HepG2 (cell line): ENCODE data around the gene HTRA3. TPM values are rescaled to one million over a fixed set of nuclear protein-coding genes. Genes with fewer than 3 reads are reported as not detected.

Experiments used
- FOXO1 ChIP-seq: sonication (generic); formaldehyde crosslinking; IDR thresholded peaks from 2 replicates; pipeline ENCODE4 v1.4.0; 2020; ENCODE audit warnings: missing genetic modification reagents
- HHEX ChIP-seq: IDR thresholded peaks from 2 replicates; pipeline ENCODE4 v1.6.1; 2016; ENCODE audit warnings: control low read depth
- HMGA1 ChIP-seq: sonication (generic); formaldehyde crosslinking; conservative IDR thresholded peaks from 2 replicates; pipeline ENCODE4 v1.4.0; 2020; ENCODE audit warnings: missing genetic modification reagents
- NR2C2 ChIP-seq: sonication (generic); formaldehyde crosslinking; IDR thresholded peaks from 2 replicates; pipeline ENCODE4 v1.4.0; 2020; ENCODE audit warnings: missing genetic modification reagents, mild to moderate bottlenecking, moderate library complexity, borderline replicate concordance
- PCBP1 ChIP-seq: fragments of 200-400 bp; formaldehyde crosslinking; IDR thresholded peaks from 2 replicates; pipeline ENCODE4 v1.6.1; 2017; ENCODE audit warnings: mild to moderate bottlenecking, low read depth, low read length, borderline replicate concordance
- SP5 ChIP-seq: IDR thresholded peaks from 2 replicates; pipeline ENCODE4 v1.6.1; 2016; ENCODE audit warnings: low read depth, borderline replicate concordance
- SSRP1 ChIP-seq: IDR thresholded peaks from 2 replicates; pipeline ENCODE4 v1.6.1; 2016; ENCODE audit warnings: control low read depth
- THAP11 ChIP-seq: IDR thresholded peaks from 2 replicates; pipeline ENCODE4 v1.6.1; 2016; ENCODE audit warnings: missing biosample characterization, missing genetic modification reagents
- ZBTB7B ChIP-seq: sonication (generic); formaldehyde crosslinking; IDR thresholded peaks from 2 replicates; pipeline ENCODE4 v1.4.0; 2020; ENCODE audit warnings: missing genetic modification reagents
- ZNF768 ChIP-seq: sonication (generic); formaldehyde crosslinking; IDR thresholded peaks from 2 replicates; pipeline ENCODE4 v1.4.0; 2020; ENCODE audit warnings: missing genetic modification reagents
- ZSCAN22 ChIP-seq: sonication (generic); formaldehyde crosslinking; IDR thresholded peaks from 2 replicates; pipeline ENCODE4 v1.4.0; 2020; ENCODE audit warnings: mild to moderate bottlenecking, missing genetic modification reagents
- polyA plus RNA-seq, 8 experiments: library from polyadenylated mRNA; depleted of rRNA in 3 of 8; stranded (reverse) in 7 of 8; unstranded in 1 of 8; fragments of >200 nt; fragmentation: Illumina TruSeq in 4 of 8; extraction: Trizol in 4 of 8; gene quantifications; 2 replicates each; pipeline versions ENCODE4 v1.2.1 to v1.2.3, GENCODE V29; 2011 to 2016; ENCODE audit warnings: low read depth in 4 of 8, missing spikeins in 1 of 8, mixed read lengths in 1 of 8; ENCODE audit not compliant: insufficient read depth in 1 of 8
- total RNA-seq, 5 experiments: library from RNA; depleted of rRNA; stranded (reverse); fragments of >200 nt; fragmentation: Illumina TruSeq; extraction: Trizol; gene quantifications; 2 replicates each; pipeline ENCODE4 v1.2.3, GENCODE V29; 2016; ENCODE audit warnings: low read depth in 1 of 5
- TF ChIP-seq, protein P1 (sequence below): sonication (generic); formaldehyde crosslinking; IDR thresholded peaks from 2 replicates; pipeline ENCODE4 v1.5.1; 2020; ENCODE audit warnings: missing genetic modification reagents, mild to moderate bottlenecking, borderline replicate concordance
- TF ChIP-seq, protein P2 (sequence below): sonication (generic); formaldehyde crosslinking; IDR thresholded peaks from 2 replicates; pipeline ENCODE4 v1.9.0; 2021; ENCODE audit warnings: mild to moderate bottlenecking, missing genetic modification reagents
- TF ChIP-seq, protein P3 (sequence below), 2 experiments: sonication (generic) in 1 of 2; formaldehyde crosslinking in 1 of 2; IDR thresholded peaks; 2 replicates each; pipeline versions ENCODE4 v1.4.0 to v1.6.1; 2016 to 2020; ENCODE audit warnings: borderline replicate concordance in 1 of 2, low read depth in 1 of 2, mild to moderate bottlenecking in 1 of 2, missing genetic modification reagents in 1 of 2
- TF ChIP-seq, protein P4 (sequence below): IDR thresholded peaks from 2 replicates; pipeline ENCODE4 v1.6.1; 2012; ENCODE audit warnings: inconsistent platforms

HTRA3 gene
- total and polyA plus RNA-seq, 2 of the 13 experiments (the other 11 are each of a cell fraction or from before 2014, with no cell fraction given): 0.17 TPM; not detected in 1

DNA sequence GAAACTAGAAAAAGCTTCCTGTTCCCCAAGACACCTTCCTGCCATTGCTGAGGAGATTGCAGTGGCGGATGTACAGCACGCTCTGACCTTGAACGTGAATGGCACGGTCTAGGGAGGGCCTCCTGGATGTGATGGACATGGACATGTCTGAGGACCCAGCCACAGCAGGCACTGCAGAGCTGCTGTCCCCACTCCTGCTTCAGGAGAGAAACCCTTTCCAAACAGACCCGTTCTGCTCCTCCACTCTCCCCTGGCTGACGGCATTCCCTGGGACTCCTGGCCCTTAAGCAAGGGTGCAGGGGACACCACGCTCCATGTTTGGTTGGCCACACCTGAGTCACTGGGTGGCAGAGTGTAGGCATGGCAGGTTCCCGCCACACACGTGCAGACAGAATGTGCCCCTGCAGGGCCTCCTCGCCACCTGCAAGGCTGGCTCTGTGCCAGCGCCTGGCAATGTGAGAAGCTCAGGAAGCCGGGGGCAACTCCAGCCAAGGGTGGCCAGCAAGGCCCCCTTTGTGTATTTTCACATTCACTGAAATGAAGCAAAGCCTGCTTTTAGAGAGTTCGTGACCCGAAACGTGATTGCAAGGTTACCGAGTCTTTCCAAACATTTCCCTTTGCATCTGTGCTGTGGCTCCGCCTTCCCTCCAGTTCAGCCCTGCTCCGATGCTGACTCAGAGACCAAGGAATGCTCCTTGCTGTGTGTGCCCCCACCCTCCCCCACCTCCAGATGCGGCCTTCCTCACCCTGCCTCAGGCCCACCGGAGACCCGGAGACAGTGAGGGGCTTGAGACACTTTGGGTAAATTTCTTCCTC, 46.1 kb downstream of the HTRA3 start (continued):
- TF ChIP-seq, protein P1, sequence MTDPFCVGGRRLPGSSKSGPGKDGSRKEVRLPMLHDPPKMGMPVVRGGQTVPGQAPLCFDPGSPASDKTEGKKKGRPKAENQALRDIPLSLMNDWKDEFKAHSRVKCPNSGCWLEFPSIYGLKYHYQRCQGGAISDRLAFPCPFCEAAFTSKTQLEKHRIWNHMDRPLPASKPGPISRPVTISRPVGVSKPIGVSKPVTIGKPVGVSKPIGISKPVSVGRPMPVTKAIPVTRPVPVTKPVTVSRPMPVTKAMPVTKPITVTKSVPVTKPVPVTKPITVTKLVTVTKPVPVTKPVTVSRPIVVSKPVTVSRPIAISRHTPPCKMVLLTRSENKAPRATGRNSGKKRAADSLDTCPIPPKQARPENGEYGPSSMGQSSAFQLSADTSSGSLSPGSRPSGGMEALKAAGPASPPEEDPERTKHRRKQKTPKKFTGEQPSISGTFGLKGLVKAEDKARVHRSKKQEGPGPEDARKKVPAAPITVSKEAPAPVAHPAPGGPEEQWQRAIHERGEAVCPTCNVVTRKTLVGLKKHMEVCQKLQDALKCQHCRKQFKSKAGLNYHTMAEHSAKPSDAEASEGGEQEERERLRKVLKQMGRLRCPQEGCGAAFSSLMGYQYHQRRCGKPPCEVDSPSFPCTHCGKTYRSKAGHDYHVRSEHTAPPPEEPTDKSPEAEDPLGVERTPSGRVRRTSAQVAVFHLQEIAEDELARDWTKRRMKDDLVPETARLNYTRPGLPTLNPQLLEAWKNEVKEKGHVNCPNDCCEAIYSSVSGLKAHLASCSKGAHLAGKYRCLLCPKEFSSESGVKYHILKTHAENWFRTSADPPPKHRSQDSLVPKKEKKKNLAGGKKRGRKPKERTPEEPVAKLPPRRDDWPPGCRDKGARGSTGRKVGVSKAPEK (CRISPR knock-in tag): 0 out of 2 replicates have a peak, but pooled peaks have one; percentile 47
- TF ChIP-seq THAP11 (CRISPR knock-in tag) (no peak), ZBTB7B (CRISPR knock-in tag) (no peak), SP5 (no peak), ZNF768 (CRISPR knock-in tag) (peak; percentile 28; the same call in 1 of the 2 replicates), HHEX (CRISPR knock-in tag) (no peak), NR2C2 (CRISPR knock-in tag) (0 out of 2 replicates have a peak, but pooled peaks have one; percentile 32), PCBP1 (no peak), FOXO1 (CRISPR knock-in tag) (no peak), ZSCAN22 (CRISPR knock-in tag) (no peak), SSRP1 (no peak), HMGA1 (CRISPR knock-in tag) (no peak)
- TF ChIP-seq, protein P2, sequence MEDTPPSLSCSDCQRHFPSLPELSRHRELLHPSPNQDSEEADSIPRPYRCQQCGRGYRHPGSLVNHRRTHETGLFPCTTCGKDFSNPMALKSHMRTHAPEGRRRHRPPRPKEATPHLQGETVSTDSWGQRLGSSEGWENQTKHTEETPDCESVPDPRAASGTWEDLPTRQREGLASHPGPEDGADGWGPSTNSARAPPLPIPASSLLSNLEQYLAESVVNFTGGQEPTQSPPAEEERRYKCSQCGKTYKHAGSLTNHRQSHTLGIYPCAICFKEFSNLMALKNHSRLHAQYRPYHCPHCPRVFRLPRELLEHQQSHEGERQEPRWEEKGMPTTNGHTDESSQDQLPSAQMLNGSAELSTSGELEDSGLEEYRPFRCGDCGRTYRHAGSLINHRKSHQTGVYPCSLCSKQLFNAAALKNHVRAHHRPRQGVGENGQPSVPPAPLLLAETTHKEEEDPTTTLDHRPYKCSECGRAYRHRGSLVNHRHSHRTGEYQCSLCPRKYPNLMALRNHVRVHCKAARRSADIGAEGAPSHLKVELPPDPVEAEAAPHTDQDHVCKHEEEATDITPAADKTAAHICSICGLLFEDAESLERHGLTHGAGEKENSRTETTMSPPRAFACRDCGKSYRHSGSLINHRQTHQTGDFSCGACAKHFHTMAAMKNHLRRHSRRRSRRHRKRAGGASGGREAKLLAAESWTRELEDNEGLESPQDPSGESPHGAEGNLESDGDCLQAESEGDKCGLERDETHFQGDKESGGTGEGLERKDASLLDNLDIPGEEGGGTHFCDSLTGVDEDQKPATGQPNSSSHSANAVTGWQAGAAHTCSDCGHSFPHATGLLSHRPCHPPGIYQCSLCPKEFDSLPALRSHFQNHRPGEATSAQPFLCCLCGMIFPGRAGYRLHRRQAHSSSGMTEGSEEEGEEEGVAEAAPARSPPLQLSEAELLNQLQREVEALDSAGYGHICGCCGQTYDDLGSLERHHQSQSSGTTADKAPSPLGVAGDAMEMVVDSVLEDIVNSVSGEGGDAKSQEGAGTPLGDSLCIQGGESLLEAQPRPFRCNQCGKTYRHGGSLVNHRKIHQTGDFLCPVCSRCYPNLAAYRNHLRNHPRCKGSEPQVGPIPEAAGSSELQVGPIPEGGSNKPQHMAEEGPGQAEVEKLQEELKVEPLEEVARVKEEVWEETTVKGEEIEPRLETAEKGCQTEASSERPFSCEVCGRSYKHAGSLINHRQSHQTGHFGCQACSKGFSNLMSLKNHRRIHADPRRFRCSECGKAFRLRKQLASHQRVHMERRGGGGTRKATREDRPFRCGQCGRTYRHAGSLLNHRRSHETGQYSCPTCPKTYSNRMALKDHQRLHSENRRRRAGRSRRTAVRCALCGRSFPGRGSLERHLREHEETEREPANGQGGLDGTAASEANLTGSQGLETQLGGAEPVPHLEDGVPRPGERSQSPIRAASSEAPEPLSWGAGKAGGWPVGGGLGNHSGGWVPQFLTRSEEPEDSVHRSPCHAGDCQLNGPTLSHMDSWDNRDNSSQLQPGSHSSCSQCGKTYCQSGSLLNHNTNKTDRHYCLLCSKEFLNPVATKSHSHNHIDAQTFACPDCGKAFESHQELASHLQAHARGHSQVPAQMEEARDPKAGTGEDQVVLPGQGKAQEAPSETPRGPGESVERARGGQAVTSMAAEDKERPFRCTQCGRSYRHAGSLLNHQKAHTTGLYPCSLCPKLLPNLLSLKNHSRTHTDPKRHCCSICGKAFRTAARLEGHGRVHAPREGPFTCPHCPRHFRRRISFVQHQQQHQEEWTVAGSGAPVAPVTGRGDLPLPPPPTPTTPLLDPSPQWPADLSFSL (CRISPR knock-in tag): no peak
- TF ChIP-seq, protein P3, sequence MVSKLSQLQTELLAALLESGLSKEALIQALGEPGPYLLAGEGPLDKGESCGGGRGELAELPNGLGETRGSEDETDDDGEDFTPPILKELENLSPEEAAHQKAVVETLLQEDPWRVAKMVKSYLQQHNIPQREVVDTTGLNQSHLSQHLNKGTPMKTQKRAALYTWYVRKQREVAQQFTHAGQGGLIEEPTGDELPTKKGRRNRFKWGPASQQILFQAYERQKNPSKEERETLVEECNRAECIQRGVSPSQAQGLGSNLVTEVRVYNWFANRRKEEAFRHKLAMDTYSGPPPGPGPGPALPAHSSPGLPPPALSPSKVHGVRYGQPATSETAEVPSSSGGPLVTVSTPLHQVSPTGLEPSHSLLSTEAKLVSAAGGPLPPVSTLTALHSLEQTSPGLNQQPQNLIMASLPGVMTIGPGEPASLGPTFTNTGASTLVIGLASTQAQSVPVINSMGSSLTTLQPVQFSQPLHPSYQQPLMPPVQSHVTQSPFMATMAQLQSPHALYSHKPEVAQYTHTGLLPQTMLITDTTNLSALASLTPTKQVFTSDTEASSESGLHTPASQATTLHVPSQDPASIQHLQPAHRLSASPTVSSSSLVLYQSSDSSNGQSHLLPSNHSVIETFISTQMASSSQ (IDR thresholded peaks at IDR 0.05; ENCODE audit: low read depth): no peak
- TF ChIP-seq, protein P3 (CRISPR knock-in tag; IDR thresholded peaks at IDR 0.05; ENCODE audit: borderline replicate concordance): 0 out of 2 replicates have a peak, but pooled peaks have one; percentile 24
- TF ChIP-seq, protein P4, sequence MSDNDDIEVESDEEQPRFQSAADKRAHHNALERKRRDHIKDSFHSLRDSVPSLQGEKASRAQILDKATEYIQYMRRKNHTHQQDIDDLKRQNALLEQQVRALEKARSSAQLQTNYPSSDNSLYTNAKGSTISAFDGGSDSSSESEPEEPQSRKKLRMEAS: 0 out of 2 replicates have a peak, but pooled peaks have one; percentile 36
